ENCODE results near the gene IFI6. TPM values are rescaled to one million over a fixed set of nuclear protein-coding genes. Genes with fewer than 3 reads are reported as not detected.

The IFI6 gene
- total RNA-seq, 1 donor from 2014 or later = 3,307 TPM

DNA sequence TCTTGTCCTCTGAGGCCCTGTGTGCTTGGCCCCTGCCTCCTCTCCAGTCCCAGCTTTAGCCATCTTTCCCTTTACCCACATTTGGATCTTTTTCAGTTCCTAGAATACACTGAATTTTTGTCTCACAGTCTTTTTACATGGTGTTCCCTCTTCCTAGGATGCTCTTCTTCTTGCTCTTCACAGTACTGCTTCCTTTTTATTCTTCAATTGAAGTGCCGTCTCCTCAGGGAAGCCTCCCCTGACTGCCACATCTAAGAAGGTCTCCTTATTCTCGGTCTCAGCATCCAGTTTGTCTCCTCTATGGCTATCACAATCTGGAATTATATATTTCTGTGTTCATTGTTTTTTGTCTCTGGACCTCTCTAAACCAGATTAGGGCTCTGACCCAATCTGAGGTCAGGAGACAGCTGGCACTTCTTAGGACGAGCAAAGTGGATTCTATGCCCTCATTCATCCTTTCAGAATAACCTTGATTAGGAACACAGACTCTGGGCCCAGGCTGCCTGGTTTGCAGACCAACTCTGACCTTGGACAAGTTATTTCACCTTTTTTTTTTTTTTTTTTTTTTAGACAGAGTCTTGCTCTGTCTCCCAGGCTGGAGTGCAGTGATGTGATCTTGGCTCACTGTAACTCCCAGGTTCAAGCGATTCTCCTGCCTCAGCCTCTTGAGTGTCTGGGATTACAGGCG lies 33.8 kb downstream of the IFI6 start:
- Histone ChIP-seq H3K27ac (ENCODE audit: low read depth, low read length) (no peak overlapping the region), H3K9ac (ENCODE audit: low read length) (no peak overlapping the region), H3K4me2 (ENCODE audit: low read length) (no peak overlapping the region), H3K4me3 (ENCODE audit: insufficient read depth, low read depth, low read length) (no peak overlapping the region), H3K9me3 (ENCODE audit: insufficient read depth, low read depth, low read length) (no peaks in the 10 kb centered on the region), H2AFZ (ENCODE audit: low read depth, low read length) (no peak overlapping the region), H4K20me1 (ENCODE audit: insufficient read depth, low read length) (no peaks in the 10 kb centered on the region), H3K36me3 (ENCODE audit: insufficient read depth, low read length) (no peaks in the 10 kb centered on the region), H3K4me1 (ENCODE audit: insufficient read depth, low read length) (no peaks in the 10 kb centered on the region), H3K27me3 (ENCODE audit: insufficient read depth, low read length) (peaks cover 20% of the 10 kb centered on the region), H3K79me2 (ENCODE audit: insufficient read depth, low read length) (no peaks in the 10 kb centered on the region)
- Mint-ChIP-seq H3K27ac (ENCODE audit: unreplicated experiment) (no peak overlapping the region), H3K4me3 (ENCODE audit: unreplicated experiment) (no peak overlapping the region), H3K4me1 (ENCODE audit: low read depth, unreplicated experiment) (no peaks in the 10 kb centered on the region), H3K36me3 (ENCODE audit: low read depth, unreplicated experiment) (no peaks in the 10 kb centered on the region), H3K9me3 (ENCODE audit: unreplicated experiment) (no peaks in the 10 kb centered on the region), H3K27me3 (ENCODE audit: low read depth, unreplicated experiment) (peaks cover 25% of the 10 kb centered on the region)
- TF ChIP-seq, protein P1, sequence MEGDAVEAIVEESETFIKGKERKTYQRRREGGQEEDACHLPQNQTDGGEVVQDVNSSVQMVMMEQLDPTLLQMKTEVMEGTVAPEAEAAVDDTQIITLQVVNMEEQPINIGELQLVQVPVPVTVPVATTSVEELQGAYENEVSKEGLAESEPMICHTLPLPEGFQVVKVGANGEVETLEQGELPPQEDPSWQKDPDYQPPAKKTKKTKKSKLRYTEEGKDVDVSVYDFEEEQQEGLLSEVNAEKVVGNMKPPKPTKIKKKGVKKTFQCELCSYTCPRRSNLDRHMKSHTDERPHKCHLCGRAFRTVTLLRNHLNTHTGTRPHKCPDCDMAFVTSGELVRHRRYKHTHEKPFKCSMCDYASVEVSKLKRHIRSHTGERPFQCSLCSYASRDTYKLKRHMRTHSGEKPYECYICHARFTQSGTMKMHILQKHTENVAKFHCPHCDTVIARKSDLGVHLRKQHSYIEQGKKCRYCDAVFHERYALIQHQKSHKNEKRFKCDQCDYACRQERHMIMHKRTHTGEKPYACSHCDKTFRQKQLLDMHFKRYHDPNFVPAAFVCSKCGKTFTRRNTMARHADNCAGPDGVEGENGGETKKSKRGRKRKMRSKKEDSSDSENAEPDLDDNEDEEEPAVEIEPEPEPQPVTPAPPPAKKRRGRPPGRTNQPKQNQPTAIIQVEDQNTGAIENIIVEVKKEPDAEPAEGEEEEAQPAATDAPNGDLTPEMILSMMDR (IDR thresholded peaks at IDR 0.05; ENCODE audit: insufficient read depth, low read depth, low read length) = no peak
- TF ChIP-seq EZH2 (IDR thresholded peaks at IDR 0.05; ENCODE audit: insufficient read depth, low read length) = no peak
- FAIRE-seq (no peak), DNase-seq (ENCODE audit: low read depth) (no peak)

DNA sequence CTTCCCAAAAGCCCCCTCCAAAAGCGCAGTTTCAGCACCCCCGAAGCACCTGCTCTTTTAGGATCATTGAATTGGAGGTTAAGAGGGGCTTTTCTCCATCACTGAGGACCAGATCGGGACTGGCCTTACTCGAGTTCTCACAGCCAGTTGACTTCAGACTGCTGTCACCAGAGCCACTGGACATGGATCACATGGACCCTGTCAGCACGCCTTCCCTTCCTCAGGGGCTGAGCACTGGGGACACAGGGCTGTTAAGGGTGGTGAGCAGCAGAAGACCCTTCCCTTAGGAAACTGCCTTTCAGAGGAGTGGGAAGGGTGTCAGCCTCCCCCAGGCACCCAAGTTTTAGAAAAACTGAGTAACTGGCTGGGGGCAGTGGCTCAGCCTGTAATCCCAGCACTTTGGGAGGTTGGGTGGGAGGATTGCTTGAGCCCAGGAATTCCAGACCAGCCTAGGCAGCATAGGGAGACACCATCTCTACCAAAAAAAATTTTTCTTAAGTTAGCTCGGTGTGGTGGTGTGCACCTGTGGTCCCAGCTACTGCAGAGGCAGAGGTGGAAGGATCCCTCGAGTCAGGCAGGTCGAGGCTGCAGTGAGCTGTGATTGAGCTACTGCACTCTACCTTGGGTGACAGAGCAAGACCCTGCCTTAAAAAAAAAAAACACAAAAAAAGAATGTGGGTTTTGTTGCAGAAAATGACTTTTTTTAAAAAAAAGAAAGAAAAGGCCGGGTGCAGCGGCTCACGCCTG lies 36.4 kb downstream of the IFI6 start:
- no peaks in the 10 kb centered on the region for H3K9me3 Mint-ChIP-seq (ENCODE audit: unreplicated experiment)
- no peak for TF ChIP-seq EZH2 (IDR thresholded peaks at IDR 0.05; ENCODE audit: insufficient read depth, low read length)
- TF ChIP-seq, protein P1 (IDR thresholded peaks at IDR 0.05; ENCODE audit: insufficient read depth, low read depth, low read length) = no peak
- H3K4me2 ChIP-seq (ENCODE audit: low read length) = no peak overlapping the region
- no peak overlapping the region for H3K9ac ChIP-seq (ENCODE audit: low read length)
- no peak overlapping the region for H3K4me3 ChIP-seq (ENCODE audit: insufficient read depth, low read depth, low read length)
- FAIRE-seq = no peak
- H4K20me1 ChIP-seq (ENCODE audit: insufficient read depth, low read length) = no peaks in the 10 kb centered on the region
- peaks cover 50% of the 10 kb centered on the region for H3K27me3 Mint-ChIP-seq (ENCODE audit: low read depth, unreplicated experiment)
- no peak for DNase-seq (ENCODE audit: low read depth)
- H3K27me3 ChIP-seq (ENCODE audit: insufficient read depth, low read length) = peaks cover 20% of the 10 kb centered on the region
- no peak overlapping the region for H3K27ac ChIP-seq (ENCODE audit: low read depth, low read length)
- no peaks in the 10 kb centered on the region for H3K36me3 Mint-ChIP-seq (ENCODE audit: low read depth, unreplicated experiment)
- no peak overlapping the region for H3K27ac Mint-ChIP-seq (ENCODE audit: unreplicated experiment)
- H3K4me1 Mint-ChIP-seq (ENCODE audit: low read depth, unreplicated experiment) = no peaks in the 10 kb centered on the region
- no peaks in the 10 kb centered on the region for H3K9me3 ChIP-seq (ENCODE audit: insufficient read depth, low read depth, low read length)
- no peaks in the 10 kb centered on the region for H3K4me1 ChIP-seq (ENCODE audit: insufficient read depth, low read length)
- no peak overlapping the region for H2AFZ ChIP-seq (ENCODE audit: low read depth, low read length)
- no peak overlapping the region for H3K4me3 Mint-ChIP-seq (ENCODE audit: unreplicated experiment)
- H3K36me3 ChIP-seq (ENCODE audit: insufficient read depth, low read length) = no peaks in the 10 kb centered on the region
- no peaks in the 10 kb centered on the region for H3K79me2 ChIP-seq (ENCODE audit: insufficient read depth, low read length)

DNA sequence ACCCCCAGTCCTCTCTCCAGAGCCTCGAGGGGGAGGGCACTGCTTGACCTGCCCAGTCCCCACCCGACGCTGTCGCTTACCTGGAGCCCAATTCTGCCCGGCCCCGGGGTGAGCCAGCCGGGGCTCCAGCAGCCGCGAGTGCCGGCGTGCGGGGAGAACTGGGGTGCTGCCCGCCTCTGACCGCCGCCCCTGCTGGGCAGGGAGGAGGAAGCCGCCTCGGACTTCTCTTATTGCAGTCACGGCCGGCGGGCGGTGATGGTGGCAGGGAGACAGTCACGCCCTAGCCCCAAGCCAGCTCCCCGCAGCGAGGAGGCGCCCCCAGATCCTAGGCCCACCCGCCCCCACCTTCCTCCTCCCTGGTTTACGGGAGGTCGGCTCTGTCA lies 37.0 kb downstream of the IFI6 start, which contains the start of gene FGR:
Gene FGR, minus strand, starts transcription at position 201 of the 383 bp plus-strand sequence. CDS start 11,269 bp downstream, outside the sequence.
- peak within 1 kb of the TSS; percentile 81 for H3K4me2 ChIP-seq (ENCODE audit: low read length)
- FAIRE-seq (no peak), DNase-seq (ENCODE audit: low read depth) (no peak)
- peaks cover 20% of the 10 kb centered on the region for H3K27me3 ChIP-seq (ENCODE audit: insufficient read depth, low read length)
- no peaks in the 10 kb centered on the region for H3K4me1 ChIP-seq (ENCODE audit: insufficient read depth, low read length)
- Mint-ChIP-seq H3K4me3 (ENCODE audit: unreplicated experiment) (no peak within 1 kb of the TSS), H3K27ac (ENCODE audit: unreplicated experiment) (no peak within 1 kb of the TSS), H3K4me1 (ENCODE audit: low read depth, unreplicated experiment) (no peaks in the 10 kb centered on the region), H3K36me3 (ENCODE audit: low read depth, unreplicated experiment) (no peaks in the 10 kb centered on the region), H3K9me3 (ENCODE audit: unreplicated experiment) (no peaks in the 10 kb centered on the region), H3K27me3 (ENCODE audit: low read depth, unreplicated experiment) (peaks cover 53% of the 10 kb centered on the region)
- H4K20me1 ChIP-seq (ENCODE audit: insufficient read depth, low read length) = no peaks in the 10 kb centered on the region
- peak within 1 kb of the TSS; percentile 87 for H2AFZ ChIP-seq (ENCODE audit: low read depth, low read length)
- no peaks in the 10 kb centered on the region for H3K9me3 ChIP-seq (ENCODE audit: insufficient read depth, low read depth, low read length)
- H3K36me3 ChIP-seq (ENCODE audit: insufficient read depth, low read length) = no peaks in the 10 kb centered on the region
- H3K79me2 ChIP-seq (ENCODE audit: insufficient read depth, low read length) = no peaks in the 10 kb centered on the region
- peak within 1 kb of the TSS; percentile 44 for H3K4me3 ChIP-seq (ENCODE audit: insufficient read depth, low read depth, low read length)
- no peak within 1 kb of the TSS for H3K27ac ChIP-seq (ENCODE audit: low read depth, low read length)
- TF ChIP-seq EZH2 (IDR thresholded peaks at IDR 0.05; ENCODE audit: insufficient read depth, low read length) = no peak
- TF ChIP-seq, protein P1 (IDR thresholded peaks at IDR 0.05; ENCODE audit: insufficient read depth, low read depth, low read length) = no peak
- H3K9ac ChIP-seq (ENCODE audit: low read length) = peak within 1 kb of the TSS; percentile 31
